GM21529 (cell line): ENCODE data around the gene PARD3.

Source experiments
- ATAC-seq: cut with Tn5 transposase; IDR thresholded peaks from one replicate; pipeline ENCODE4 v1.9.1; 2021; ENCODE audit not compliant: unreplicated experiment

The PARD3 gene

DNA sequence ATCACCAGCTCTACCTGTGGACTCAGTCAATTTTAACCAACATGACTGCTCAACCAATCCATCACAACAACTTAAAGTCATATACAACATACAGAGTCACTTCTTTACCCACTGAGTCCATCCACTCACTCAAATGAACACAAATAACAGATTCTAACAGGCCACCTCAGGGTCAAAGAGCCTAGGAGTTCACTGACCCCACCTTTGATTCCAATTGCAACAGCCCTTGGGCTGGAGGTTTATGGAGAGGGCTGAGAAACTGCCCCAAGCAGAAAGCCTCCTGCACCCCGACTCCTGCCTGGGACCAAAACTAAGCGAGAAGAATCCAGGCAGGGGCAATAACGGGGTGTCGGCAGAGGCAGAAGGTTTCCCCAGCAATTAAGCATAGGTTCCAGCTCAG is 263.8 kb downstream of the PARD3 start:
- ATAC-seq, result no peak

DNA sequence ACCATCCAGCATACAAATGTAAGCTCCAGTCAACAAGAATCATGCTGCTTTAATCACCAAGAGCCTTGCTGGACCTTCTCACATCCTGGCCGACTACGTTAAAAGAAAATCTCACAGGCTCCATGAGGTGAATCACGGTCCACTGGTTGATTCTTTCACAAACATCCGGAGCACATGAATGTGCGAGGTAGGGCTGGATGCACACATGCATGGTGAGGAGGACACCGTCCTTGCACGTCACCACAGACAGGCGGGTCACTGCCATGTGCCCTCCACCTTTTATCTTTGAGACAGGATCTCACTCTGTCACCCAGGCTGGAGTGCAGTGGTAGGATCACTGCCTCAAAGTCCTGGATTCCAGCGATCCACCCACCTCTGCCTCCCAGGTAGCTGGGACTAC is 265.1 kb downstream of the PARD3 start:
- no peak for ATAC-seq

DNA sequence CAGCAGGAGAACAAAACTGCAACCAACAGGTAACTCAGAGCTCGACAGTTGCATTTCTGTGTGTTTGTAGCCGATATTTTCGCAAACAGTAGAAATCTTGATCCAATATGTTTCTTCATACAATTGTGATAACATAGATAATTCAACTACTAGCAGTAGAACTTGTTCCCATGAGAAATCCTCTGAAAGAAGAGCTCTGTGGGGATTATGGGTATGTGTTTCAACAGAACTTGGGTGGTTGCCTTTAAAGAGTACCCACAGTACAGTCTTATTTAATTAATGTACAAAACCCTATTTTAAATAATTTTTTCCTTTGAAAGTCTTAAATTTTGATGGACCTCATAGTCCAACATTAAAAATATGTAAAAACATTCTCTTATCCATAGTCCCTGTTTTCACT is 266.1 kb downstream of the PARD3 start:
- ATAC-seq, result no peak

DNA sequence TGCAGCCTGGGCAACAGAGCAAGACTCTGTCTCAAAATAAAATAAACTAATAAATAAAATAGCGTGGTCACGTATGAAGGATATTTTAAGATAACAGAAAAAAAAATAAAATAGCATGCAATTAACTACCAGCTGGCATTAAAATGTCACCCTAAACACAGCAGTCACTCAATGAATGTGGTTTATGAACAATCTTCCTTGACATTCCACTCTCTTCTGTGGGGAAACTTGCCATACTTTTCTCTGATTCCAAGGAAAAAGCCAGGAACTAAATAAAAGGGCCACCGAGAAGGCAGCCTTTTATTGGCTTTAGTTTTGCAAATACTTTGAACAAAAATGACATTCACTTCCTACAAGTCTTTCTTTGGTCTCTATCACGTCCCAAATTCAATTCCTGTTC is 266.6 kb downstream of the PARD3 start:
- ATAC-seq, result no peak

DNA sequence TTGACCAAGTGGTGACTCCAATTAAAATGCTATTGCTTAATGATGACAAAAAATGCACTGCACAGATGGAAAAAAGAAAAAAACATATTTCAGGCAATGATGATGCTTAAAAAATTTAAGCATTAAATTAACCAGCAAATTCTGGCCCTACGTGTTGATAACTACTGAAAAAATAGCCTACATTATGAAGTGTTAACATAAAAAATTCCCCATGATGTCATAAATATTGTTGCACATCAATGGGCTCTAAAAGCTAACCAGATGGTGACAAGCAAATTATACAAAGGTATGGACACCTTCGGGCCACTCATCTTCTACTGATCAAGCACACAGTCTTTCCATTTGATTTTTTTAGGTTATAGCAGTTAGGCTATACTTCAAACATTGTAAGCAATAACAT is 267.4 kb downstream of the PARD3 start:
- no peak for ATAC-seq

DNA sequence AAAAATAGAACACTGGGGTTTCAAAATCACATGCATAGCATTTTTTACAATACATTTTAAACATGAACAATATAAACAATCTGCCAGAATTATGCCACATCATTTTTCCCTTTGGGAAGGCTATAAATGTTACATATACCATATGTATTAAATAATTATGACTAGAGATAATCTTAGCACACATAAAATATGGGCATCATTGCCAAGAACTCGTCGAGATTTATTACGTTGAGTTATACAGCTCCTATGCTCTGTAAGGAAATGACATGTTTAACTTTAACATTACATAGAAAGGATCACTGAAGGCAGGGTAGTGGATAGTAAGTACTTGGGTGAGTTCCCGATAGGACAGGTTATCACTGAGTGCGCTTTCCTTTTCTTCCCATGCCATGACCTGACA is 267.8 kb downstream of the PARD3 start:
- no peak for ATAC-seq

DNA sequence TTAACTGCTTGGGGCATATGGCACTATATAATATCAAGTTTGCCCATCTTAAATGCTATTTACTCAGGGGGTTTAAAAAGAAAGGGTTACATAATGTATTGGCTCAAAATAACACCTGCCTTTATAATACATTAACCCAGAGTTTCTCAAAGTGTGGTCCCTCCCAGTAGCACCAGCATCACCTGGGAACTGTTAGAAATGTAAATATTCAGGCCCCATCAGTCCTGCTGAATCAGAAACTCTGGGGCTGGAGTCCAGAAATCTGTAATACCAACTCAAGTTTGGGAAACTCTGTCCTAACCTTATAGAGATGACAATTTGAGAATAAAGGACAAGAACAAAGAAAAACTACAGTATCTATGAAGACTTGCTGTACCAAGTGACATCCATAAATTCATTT is 270.7 kb downstream of the PARD3 start:
- no peak for ATAC-seq

DNA sequence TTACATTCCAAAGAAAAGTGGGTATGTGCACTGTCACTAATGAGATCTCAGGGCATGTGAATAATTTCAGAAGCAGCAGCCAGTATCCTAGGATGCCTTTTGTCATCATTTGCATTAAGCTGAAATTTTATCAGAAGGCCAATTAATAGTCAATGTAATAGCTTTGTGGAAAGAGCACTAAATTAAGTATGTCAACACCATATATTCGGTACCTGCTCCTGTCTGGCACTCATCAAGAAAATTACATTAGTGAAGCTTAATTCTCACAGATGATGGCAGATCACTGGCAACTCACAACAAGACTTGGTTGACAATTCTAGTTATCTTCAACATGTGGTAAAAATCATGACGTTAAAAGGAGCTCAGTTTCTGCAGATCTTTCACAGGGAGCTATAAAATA is 271.4 kb downstream of the PARD3 start:
- ATAC-seq, result no peak

DNA sequence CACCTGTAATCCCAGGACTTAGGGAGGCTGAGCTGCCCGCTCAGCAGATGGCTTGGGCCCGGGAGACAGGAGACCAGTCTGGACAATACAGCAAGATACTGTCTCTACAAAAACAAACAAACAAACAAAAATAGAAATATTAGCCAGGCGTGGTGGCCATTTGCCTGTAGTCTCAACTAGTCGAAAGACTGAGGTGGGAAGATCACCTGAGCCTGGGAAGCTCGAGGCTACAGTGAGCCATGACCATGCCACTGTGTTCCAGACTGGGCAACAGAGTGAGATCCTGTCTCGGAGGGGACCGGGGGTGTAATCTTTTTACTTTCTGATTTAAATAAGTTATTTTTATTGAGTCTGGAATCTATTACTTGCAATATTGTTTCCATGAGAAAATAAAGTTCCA is 274.6 kb downstream of the PARD3 start:
- ATAC-seq, result no peak

DNA sequence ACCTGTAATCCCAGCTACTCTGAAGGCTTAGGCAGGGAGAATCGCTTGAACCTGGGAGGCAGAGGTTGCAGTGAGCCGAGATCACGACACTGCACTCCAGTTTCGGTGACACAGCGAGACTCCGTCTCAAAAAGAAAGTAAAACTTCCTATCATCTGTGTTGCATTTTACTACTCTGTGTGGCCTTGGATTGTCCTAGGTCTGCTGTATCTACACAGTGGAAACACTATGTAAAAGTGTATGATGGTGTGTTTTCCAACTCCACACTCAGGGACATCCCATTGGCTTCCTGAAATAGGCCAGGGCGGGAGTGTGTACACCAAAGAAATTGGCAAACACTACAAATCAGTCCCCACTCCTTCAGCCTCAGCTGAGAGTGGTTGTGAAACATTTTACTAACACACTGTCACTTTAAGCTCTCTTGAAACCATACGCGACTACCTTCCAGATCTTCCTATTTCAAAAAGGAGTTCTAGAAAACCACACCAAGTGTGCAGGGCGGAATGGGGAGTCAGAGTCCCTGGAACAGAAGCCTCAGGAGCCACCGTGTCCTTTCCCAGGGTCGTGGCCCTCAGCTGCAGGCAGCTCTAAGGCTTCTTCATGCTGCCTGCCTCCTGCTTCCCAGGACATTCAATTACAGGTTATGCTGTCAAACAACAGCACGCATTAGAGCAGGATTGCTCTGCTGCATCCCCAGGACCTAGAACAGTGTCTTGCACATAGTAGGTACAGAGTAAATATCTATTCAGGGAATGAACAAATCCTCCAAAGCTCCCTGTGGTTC is 275.4 kb downstream of the PARD3 start:
- ATAC-seq, result peak; percentile 45

DNA sequence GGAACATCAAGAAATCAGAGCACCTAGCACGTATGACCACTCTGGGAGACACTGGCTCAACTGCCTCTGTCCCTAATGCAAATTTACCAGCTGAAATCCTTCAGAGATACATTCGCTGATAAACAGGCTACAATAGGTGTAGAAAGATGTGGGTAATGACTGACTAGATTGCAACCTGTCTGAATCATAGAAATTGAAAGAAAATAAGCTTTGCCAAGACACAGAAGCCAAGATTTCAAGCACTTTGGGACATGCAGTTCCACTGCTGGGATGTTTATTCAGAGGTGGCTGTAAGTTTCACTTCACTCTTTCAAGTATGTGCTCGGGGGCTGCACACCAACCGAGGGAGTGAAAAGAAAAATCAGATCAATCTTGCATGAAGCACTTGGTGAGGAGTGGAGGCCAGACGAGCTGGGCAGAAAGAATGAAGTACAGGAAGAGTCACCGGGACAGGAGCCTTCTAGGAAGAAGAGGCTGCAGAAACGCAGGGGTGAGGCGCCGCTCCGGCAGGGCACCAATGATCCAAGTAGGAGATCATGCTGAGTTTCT is 276.7 kb downstream of the PARD3 start:
- peak; percentile 48 for ATAC-seq

DNA sequence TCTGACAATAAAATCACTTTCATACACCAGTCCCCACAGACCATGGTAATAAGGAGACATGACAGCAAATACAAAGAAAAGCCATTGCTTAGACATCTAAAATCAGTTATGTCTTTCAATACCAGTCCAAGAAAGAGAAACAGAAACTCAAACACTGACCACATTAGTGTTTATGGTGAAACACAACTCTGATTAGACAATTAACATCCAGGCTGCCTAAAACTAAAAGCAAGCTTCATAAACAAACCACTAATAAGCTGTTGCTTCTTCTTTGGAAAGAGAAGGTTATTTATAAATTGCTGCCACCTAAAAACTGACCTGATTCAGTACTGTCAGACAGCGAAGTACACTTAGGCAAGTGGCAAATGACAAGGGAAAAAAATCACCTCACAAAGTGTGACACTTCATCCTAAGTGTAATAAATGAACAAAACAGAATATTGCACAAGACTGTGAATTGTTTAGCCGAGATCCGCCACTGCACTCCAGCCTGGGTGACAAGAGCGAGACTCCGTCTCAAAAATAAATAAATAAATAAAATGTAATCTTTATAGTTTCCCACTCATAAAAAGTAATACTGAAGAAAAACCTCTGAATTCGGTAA is 277.4 kb downstream of the PARD3 start:
- peak; percentile 81 for ATAC-seq

DNA sequence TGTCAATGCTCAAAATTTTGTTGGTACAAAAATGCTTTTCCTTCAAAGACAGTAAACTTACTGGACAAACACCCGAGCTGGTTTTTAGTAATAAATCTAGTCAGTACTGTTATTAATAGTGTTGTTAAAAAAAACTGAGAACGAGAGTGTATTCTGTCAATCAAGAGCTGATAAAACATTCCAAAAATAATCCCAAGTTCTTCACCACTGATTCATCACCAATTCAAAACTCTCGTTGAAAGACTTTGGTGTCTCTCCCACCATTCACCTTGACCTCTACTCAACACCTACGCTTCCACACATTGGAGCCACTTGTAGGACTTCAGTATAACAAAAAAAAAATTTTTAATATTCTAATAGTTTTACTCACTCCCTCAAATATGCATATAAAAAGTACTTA is 279.2 kb downstream of the PARD3 start:
- ATAC-seq, result no peak

DNA sequence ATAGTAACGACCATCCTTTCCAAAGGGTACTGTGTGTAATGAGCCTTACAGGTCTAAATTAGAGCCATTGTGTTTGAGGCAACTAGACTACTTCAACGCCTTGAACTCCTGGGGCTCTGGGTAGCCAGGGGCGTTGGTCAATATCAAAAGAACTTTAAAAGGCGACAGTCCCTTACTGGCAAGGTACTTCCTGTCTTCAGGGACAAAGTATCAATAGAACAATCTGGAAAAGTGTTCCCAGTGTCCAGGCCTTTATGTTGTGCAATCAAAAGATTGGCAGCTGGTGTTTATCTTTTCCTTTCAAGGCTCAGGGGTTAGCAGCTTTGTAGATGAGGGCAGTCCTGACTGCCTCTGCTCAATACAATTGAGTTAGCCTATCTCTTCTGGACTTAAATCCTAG is 284.3 kb downstream of the PARD3 start:
- ATAC-seq, result no peak

DNA sequence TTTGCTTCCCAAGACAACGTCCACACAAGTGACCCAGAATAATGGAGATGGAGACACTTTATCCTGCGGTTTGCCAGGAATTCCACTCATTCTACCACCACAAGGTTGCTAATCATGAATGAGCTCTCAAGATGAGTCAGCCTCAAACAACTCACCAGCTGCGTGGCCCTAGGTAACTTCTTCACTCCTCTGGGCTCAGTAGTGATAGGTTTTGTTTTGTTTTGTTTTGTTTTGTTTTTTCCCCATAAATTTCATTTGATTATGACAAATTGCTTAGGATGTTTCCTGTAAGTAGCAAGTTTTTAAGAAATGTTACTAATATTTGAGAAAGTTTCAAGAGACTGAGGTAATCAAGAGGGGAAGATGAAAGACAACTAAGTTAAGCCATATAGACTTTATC is 286.8 kb downstream of the PARD3 start:
- ATAC-seq, result no peak

DNA sequence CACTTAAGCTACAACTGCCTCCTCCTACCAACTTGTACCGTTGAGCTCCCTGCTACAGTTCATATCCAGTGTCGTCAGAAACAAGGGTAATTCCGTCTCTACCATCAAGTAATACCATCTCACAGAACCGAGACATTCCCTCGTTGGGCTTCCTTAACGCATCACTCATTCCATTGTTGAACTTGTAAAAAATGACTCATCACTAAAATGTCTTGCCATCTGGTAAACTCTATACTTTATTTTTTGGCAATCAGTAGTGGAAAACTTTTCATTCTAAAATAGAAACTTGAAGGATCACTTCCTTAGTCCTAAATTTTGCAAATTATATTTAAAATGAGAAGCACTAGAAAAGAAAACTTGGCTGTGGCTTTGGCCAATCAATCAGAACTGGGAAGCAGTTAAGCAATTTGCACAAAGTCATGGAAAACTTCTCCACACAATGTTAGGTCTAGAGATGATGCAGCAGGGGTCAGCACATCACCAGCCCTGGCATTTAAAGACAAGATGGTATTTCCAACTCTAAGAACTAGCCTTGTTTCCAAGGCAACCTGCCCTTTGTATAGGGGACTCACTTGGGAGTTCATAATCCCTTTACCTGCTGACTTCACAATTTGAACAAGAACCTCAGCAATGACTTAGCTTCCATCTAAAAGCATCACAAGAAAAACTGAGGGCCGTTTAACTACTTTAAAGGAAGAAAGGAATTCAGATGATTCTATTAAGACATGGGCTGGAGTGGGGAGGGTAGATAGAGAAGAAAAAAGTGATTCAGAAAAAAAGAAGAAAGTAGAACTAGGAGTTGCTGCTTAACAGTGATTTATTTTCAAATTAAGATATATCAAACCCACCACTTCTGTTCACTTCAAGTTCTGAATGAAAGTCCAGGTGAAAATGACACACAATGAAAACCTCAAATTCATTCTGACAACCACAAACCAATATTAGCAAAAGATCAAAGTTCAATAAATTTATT is 288.1 kb downstream of the PARD3 start:
- ATAC-seq, result no peak

DNA sequence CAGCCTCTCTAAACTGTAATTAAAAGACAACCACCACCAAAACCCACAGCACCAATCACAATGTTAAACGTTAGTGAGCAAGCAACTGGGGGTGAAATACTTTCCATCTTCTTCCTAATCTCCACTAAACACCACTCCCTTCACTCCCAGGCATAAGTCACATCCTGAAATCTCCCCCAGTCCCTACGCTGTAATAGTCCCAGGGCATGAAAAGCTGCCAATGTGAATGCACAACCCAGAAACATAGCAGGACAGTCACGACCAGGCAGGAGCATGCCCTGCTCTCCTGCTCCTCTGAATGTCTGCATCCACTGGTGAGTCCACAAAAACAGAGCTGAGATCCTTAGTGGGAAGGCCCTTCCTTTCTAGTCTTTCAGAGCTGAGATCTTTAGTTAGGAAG is 288.9 kb downstream of the PARD3 start:
- no peak for ATAC-seq

DNA sequence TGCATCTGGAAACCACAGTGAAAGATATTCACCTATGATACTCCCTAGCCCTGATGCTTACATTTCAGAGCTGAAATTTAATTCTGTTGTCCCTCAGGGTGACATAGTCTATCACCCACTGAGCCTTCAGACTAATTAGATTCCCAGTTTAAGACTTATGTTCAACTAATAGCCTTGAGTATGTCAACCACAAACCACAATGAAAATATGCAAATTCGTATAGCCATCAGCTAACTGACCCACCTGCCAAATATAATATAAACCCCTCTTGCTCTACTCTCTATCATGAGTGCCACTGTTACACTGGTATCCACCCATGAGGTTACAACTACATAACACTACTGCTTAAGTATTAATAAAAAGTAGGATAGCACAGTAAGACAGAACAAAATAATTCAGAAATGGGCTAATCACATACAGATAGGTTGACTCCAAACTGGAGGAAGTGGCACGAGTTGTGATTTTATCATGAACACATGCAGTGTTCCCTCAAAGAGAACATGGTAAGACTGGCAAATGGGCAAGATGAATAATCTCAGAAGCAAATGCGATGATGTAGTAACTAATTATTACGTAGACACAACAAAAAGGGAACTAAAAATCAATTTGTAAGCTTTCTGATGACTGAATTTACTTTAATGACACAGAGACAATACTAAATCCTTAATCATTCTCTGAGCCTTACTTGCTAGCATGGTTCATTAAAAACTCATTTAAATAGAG is 290.6 kb downstream of the PARD3 start:
- ATAC-seq, result no peak

DNA sequence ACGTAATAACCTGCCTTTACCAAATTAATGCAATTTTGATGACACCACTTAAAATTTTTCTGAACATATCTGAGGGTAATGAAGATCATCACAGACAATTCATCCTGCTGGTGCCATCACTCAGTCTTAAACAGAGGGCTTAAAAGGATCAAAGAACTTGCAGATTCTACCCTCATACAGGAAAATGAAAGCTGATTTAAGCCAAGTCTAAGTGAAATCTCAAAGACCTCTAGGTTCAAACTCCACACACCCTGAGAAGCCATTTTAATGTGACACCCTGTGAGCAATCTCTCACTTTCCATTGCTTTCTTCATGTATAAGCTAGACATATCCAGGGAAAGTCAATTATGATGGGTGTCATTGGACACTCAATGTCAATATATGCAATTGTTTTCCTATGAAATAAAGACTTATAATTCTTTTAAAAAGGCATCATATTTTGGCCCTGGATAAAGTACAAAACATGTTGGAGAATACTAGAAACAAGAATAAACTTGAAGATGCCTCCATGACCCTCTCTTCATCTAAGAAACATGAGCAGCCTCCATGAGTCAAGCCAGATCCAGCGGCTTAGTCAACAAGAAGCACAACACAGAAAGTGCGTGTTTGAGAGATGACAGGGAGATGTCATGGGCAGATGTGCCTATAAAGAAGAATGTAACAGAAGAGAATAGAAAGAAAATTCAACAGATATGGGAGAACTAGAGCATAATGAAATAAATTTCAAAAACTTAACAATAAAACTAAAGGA is 291.9 kb downstream of the PARD3 start:
- no peak for ATAC-seq

DNA sequence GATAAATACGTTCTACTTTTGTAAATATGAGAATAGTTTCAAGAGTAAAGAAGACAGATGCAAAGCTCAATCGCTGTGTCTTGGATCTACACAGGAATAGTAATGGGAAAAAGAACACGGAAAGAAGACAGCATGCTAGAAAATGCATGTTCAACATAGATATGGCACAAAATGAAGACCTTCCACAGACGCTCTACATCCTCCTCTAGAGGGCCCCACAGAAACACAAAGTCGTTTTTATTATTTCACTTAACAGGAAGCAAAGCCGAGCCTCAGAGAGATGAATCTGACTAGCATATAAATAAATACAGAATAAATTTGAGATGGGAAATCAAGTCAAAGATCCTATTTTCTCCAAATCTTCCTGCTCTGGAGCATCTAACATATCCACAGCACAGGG is 292.6 kb downstream of the PARD3 start:
- peak; percentile 79 for ATAC-seq
